ENCODE data around the gene GPR148. TPM values are rescaled to one million over a fixed set of nuclear protein-coding genes. Genes with fewer than 3 reads are reported as not detected.
"Not testable (repeated sequence)": the region's sequence is repeated elsewhere in the genome, so short reads cannot be mapped to it uniquely, and the experiment has no call there.

Gene GPR148
- not detected for total RNA-seq

DNA sequence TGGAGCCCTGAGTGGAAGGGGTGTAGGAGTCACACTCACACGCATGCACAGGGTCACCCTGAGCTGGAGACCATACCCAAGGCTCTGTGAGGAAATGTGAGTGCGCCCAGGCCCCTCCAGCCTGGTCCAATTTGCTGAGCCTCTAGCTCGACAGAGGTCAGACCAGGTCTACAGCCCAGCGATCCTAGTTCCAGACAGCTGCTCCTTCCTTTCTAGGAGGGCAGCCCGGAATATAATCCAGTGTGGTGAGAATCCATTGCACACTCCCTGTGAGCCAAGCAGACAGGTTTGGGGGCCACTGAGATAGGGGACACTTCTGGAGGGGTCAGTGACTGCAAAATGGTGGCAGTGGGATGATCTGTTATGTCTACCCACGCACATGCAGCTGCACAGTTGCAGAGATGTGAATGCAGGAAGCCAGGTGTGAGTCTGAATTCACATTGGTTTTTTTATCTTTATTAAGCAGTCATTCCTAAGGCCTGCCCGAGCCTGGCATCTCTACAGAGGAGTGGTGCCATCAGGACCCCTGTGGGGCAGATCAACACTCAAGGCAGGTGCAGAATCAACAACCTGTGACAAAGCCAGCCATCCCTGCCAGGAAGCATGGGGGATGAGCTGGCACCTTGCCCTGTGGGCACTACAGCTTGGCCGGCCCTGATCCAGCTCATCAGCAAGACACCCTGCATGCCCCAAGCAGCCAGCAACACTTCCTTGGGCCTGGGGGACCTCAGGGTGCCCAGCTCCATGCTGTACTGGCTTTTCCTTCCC lies at the start of gene GPR148:
Gene GPR148, plus strand, starts transcription at position 522 of the 768 bp plus-strand sequence. Its CDS starts 82 bp downstream, at position 604.
- no peak for DNase-seq (ENCODE audit: low spot score)

DNA sequence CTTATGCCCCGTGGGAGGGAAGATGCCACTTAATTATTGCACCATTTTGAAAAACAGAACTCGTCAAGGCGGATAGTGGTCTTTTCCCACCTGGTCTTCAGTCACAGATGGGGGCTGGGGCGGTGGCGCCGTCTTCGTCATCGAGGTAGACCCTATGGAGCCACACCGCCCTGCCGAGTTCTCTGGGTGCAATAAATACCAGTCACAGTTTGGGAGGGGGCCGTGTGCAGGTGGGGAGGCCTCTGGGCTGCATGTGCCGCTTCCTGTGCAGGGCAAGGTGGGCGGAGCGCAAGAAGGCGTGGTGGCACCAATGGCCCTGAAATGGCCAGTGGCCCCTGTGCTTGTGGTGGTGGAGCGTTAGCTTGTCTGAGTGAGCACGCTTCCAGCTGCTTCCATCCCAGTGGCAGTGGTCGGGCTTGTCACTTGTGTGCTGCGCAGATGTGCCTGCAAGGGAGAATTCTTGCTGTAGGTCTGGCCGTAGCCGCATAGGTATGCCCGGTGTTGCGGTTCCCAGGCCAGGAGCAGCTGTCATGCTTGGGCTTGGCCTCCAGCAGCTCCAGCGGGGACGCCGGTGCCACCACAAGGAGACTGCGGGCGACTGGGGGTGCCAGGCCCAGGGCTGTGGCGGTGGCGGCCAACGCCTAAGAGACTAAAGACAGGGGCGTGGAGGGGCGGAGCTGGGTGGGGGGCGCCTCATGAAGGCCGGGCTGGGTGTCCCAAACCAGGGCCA lies 36.7 kb upstream of the GPR148 start:
- DNase-seq (ENCODE audit: low spot score): not testable (repeated sequence)

DNA sequence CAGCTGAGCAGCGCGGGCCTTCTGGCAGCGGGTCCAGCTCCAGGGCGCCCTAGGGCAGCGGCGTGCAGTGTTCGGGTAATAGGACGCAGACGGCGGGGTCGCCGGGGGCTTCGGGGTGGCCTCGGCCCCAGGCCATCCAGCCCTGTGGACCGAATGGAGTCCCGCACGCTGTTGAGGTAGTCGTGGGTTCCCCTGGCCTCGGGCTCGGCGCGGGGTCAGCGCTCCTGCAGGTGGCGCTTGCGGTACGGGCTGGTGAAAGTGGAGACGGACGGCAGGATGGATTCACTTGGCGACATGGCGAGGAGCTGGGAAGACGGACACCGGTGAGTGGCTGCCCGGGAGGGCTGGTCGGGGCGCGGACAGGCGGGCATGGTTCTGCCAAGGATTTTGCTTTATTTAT lies 35.4 kb upstream of the GPR148 start:
- peak; percentile 46 for DNase-seq (ENCODE audit: low spot score)

GRCh38 chr2:130703250-130703649 lies 25.6 kb upstream of the GPR148 start:
- DNase-seq (ENCODE audit: low spot score): not testable (repeated sequence)

GRCh38 chr2:130714795-130715194 lies 14.1 kb upstream of the GPR148 start:
- DNase-seq (ENCODE audit: low spot score): not testable (repeated sequence)

DNA sequence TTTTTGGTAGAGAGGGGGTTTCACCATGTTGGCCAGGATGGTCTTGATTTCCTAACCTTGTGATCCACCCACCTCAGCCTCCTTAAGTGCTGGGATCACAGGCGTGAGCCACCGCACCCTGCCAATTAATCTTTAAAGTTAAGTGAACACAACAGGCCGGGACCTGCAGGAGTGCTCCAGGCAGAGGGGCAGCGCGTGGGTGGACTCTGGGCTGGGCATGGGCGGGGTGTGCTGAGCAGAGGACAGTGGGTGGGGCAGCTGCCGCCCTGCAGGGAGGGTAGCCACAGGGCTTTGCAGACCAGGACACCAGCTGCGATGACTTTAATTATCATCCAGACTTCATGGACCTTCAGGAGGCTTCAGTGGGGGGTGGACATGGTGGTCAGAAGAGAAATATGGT lies 8.8 kb upstream of the GPR148 start:
- DNase-seq (ENCODE audit: low spot score): no peak

DNA sequence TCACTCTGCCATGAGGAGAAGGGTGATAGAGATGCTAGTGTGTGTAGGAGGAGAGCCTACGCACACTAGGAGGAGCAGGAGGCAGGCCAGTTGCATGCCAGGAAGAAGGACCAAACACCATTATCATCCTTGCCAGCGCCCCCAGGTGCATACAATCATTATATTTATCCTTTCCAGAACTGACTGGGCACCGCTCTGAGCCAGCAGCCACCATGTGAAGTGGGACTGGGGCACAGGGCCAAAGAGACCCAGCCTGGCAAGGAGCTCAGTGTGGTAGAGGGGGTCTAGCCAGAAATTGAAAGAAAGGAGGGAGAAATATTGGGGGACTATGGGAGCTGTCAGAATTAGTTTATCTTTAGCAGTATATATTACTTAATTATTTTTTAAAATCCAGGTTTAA lies 8.3 kb upstream of the GPR148 start:
- no peak for DNase-seq (ENCODE audit: low spot score)

GRCh38 chr2:130724455-130724854 lies 4.4 kb upstream of the GPR148 start:
- DNase-seq (ENCODE audit: low spot score): no peak

GRCh38 chr2:130726614-130727180 lies 2.2 kb upstream of the GPR148 start:
- no peak for DNase-seq (ENCODE audit: low spot score)

- peak; percentile 90 for DNase-seq (ENCODE audit: low spot score)
These were observed 1.5 kb upstream of the GPR148 start for GRCh38 chr2:130727286-130727924.

- no peak for DNase-seq (ENCODE audit: low spot score)
These were observed 839 bp upstream of the GPR148 start for GRCh38 chr2:130728007-130728454.

GRCh38 chr2:130729322-130730299 lies 741 bp downstream of the GPR148 start:
- DNase-seq (ENCODE audit: low spot score): no peak

DNA sequence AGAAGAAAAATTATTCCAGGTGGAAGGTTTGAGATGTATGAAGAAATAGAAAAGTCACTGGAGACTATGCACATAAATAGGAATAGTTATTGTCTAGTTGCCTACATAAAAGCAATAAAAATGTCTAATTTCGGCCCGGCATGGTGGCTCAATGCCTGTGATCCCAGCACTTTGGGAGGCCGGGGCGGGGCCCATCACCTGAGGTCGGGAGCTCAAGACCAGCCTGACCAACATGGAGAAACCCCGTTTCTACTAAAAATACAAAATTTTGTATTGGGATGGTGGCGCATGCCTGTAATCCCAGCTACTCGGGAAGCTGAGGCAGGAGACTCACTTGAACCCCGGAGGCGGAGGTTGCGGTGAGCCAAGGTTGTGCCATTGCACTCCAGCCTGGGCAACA lies 3.4 kb downstream of the GPR148 start:
- DNase-seq (ENCODE audit: low spot score): not testable (repeated sequence)

- DNase-seq (ENCODE audit: low spot score): no peak
These were observed 6.3 kb downstream of the GPR148 start for GRCh38 chr2:130735200-130735599.

- no peak for DNase-seq (ENCODE audit: low spot score)
These were observed 7.6 kb downstream of the GPR148 start for GRCh38 chr2:130736487-130736886.

- no peak for DNase-seq (ENCODE audit: low spot score)
These were observed 8.7 kb downstream of the GPR148 start for GRCh38 chr2:130737592-130737991.

DNA sequence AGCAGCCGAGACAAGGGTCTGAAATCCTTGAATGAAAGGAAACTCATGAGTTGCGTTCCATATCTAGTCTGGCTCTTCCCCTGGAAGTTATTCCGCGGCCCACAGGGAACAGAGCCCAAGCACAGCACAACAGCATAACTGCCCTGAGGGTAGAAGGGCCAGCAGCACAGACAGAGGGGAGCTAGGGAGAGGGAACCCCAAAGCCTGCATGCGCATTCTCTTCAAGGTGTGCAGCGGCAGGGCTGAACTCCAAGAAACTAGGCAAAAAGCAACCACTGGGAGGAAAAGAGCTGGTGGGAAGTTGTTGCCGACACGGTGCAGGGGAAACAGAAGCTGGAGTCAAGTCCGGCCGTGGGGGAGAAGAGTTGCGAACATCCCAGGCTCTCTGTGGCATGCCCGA lies 11.8 kb downstream of the GPR148 start:
- DNase-seq (ENCODE audit: low spot score): no peak

- DNase-seq (ENCODE audit: low spot score): no peak
These were observed 14.4 kb downstream of the GPR148 start for GRCh38 chr2:130743278-130743677.

DNA sequence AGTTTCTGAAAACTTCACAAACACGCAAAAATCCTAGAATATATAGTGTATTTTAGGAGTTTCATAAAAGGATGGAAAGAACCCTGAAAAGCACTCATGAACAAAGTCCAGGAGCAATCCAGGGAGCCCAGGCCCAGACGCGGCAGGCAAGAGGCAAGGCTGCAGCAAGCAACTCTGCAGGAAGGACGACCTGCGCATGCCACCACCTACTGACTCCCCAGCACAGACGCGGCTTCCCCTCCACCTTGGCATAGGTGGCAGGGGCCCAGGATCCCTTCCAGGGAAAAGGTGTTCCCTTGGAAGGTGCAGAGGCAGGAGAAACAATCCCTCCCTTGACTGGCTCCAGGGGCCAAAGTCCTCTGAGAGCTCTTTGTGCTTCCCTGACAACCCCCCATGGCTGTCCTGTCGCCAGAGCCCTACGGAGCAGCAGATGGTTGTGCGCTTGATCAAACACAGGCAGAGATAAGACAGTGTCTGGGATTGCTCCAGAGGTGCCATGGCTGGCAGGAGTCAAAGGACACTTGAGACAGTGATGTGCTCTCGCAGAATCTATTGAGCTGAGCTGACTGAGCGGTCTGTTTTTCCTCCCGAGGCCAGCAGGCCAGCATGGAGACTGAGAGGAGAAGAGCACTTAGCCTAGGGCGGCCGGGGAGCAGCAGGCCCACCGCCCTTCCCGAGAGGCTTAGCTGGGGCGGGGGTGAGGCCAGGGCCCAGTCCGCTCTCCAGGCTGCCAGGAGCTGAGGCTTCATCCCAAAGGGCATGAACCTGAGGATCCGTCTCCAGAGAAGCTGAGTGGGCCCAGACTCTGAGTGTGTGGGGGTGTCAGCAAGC lies 15.6 kb downstream of the GPR148 start:
- DNase-seq (ENCODE audit: low spot score): no peak

DNA sequence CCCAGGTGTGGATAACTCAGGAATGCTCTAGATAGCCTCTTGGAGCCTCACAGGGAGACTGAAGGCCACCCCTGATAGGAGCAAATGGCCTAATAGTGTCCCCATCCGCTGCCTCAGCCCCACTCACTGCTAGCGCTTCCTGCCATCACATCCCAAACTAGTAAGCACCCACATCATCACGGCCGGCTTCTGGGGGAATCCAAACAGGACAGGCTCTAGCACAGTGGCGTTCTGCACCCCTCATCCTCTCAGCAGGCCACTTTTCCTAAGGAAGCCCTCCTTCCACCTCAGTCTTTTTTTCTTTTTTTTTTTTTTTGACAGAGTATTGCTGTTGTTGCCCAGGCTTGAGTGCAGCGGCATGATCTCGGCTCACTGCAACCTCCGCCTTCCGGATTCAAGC lies 20.2 kb downstream of the GPR148 start:
- no peak for DNase-seq (ENCODE audit: low spot score)
